Measurements from ENCODE around the gene SHANK1.

SHANK1 gene

GRCh38 chr19:50648659-50649058, 70.9 kb downstream of the SHANK1 start:
- H3K4me3 ChIP-seq (ENCODE audit: low read length) = no peak overlapping the region
- no peak for DNase-seq (ENCODE audit: low read depth)
- TF ChIP-seq CTCF (conservative IDR thresholded peaks at IDR 0.05; ENCODE audit: low read depth, low read length) = no peak

GRCh38 chr19:50647879-50648615, 71.6 kb downstream of the SHANK1 start:
- no peak for TF ChIP-seq CTCF (conservative IDR thresholded peaks at IDR 0.05; ENCODE audit: low read depth, low read length)
- H3K4me3 ChIP-seq (ENCODE audit: low read length) = no peak overlapping the region
- DNase-seq (ENCODE audit: low read depth) = no peak

GRCh38 chr19:50646074-50646807, 73.4 kb downstream of the SHANK1 start:
- DNase-seq (ENCODE audit: low read depth) = no peak
- no peak for TF ChIP-seq CTCF (conservative IDR thresholded peaks at IDR 0.05; ENCODE audit: low read depth, low read length)
- H3K4me3 ChIP-seq (ENCODE audit: low read length) = no peak overlapping the region

GRCh38 chr19:50645107-50645506, 74.5 kb downstream of the SHANK1 start:
- no peak for DNase-seq (ENCODE audit: low read depth)
- no peak overlapping the region for H3K4me3 ChIP-seq (ENCODE audit: low read length)
- TF ChIP-seq CTCF (conservative IDR thresholded peaks at IDR 0.05; ENCODE audit: low read depth, low read length) = no peak

- no peak for DNase-seq (ENCODE audit: low read depth)
- H3K4me3 ChIP-seq (ENCODE audit: low read length) = no peak overlapping the region
- TF ChIP-seq CTCF (conservative IDR thresholded peaks at IDR 0.05; ENCODE audit: low read depth, low read length) = no peak
These were observed 75.2 kb downstream of the SHANK1 start for GRCh38 chr19:50644315-50644915.

- no peak overlapping the region for H3K4me3 ChIP-seq (ENCODE audit: low read length)
- TF ChIP-seq CTCF (conservative IDR thresholded peaks at IDR 0.05; ENCODE audit: low read depth, low read length) = no peak
- DNase-seq (ENCODE audit: low read depth) = no peak
These were observed 79.2 kb downstream of the SHANK1 start for GRCh38 chr19:50640368-50640767.

Measured in retinal pigment epithelial cell (primary cell).